SK-N-DZ (cell line): ENCODE results near the gene TICAM2.

Experiments
- DNase-seq: peaks from one replicate; pipeline ENCODE4 v3.0.0-alpha.2; 2015; ENCODE audit warnings: low spot score

TICAM2 gene

GRCh38 chr5:115532517-115532916 lies 69.8 kb downstream of the TICAM2 start:
- DNase-seq: no peak

- DNase-seq: no peak
These were observed 70.4 kb downstream of the TICAM2 start for GRCh38 chr5:115531787-115532367.

- DNase-seq: no peak
These were observed 70.9 kb downstream of the TICAM2 start for GRCh38 chr5:115531380-115531779.

GRCh38 chr5:115530426-115530825 lies 71.9 kb downstream of the TICAM2 start:
- DNase-seq: no peak
